22Rv1 (cell line): ENCODE measurements around the gene ITPRIP.

Source experiments
- H3K27ac ChIP-seq: fragments of 450-650 bp; 2 replicates; pipeline ENCODE4 v1.5.1; 2017
- ZFX ChIP-seq: fragments of 450-650 bp; IDR thresholded peaks from 2 replicates; pipeline ENCODE4 v1.6.1; 2017; ENCODE audit warnings: antibody characterized with exemption, borderline replicate concordance
- TF ChIP-seq, protein P1 (sequence below): fragments of 450-650 bp; IDR thresholded peaks from 2 replicates; pipeline ENCODE4 v1.5.1; 2017; ENCODE audit warnings: mild to moderate bottlenecking

The ITPRIP gene

GRCh38 chr10:104273899-104274575, 64.2 kb downstream of the ITPRIP start:
- TF ChIP-seq, protein P1, sequence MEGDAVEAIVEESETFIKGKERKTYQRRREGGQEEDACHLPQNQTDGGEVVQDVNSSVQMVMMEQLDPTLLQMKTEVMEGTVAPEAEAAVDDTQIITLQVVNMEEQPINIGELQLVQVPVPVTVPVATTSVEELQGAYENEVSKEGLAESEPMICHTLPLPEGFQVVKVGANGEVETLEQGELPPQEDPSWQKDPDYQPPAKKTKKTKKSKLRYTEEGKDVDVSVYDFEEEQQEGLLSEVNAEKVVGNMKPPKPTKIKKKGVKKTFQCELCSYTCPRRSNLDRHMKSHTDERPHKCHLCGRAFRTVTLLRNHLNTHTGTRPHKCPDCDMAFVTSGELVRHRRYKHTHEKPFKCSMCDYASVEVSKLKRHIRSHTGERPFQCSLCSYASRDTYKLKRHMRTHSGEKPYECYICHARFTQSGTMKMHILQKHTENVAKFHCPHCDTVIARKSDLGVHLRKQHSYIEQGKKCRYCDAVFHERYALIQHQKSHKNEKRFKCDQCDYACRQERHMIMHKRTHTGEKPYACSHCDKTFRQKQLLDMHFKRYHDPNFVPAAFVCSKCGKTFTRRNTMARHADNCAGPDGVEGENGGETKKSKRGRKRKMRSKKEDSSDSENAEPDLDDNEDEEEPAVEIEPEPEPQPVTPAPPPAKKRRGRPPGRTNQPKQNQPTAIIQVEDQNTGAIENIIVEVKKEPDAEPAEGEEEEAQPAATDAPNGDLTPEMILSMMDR: no peak
- no peak for TF ChIP-seq ZFX
- no peak overlapping the region for H3K27ac ChIP-seq

GRCh38 chr10:104273286-104273685, 65.0 kb downstream of the ITPRIP start:
- no peak for TF ChIP-seq ZFX
- TF ChIP-seq, protein P1: no peak
- no peak overlapping the region for H3K27ac ChIP-seq

GRCh38 chr10:104268713-104269645, 69.3 kb downstream of the ITPRIP start, which contains the start of gene GSTO2:
TSS of gene GSTO2 (plus strand) at chr10:104269184. CDS start at chr10:104274916, 5,732 bp downstream.
- peak within 1 kb of the TSS; percentile 59 for H3K27ac ChIP-seq
- no peak for TF ChIP-seq ZFX
- TF ChIP-seq, protein P1: no peak

DNA sequence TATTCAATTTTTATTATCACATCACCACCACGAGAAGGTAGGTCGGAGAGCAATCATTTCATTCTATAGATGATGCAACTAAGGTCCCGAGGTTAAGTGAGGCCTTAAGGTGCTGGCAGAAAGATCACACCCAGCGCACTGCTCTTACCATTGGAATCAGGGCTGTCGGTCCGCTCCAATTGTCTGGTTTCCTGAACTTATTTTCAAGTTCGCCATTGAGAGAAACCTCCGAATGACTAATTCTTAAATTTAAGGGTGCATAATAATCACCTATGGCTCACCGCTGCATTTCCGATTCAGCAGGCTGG, 69.9 kb downstream of the ITPRIP start:
- peak overlapping the region; percentile 59 for H3K27ac ChIP-seq
- TF ChIP-seq, protein P1: no peak
- no peak for TF ChIP-seq ZFX

DNA sequence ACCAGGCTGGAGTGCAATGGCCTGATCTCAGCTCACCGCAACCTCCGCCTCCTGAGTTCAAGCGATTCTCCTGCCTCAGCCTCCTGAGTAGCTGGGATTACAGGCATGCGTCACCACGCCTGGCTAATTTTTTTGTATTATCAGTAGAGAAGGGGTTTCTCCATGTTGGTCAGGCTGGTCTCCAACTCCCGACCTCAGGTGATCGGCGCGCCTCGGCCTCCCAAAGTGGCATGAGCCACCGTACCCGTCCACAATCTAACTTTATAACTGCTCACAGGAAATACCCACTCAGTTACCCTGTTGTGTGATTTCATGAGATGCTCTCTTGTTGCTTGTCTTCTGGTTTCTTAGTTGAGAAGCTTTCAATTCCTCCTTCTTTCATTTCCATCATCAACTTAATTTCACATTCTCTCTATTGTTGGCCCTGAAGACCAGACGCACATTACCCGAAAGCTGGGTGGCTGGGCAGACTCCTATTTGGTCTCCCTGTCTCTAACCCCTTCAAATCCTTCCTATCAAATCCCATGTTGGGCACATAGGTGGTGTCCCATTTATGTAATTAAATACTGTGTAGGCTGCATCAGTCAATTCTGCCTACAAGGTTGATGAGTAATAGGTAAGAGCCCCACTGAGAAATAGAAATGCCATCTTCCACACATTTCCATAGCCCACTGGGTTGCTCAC, 70.4 kb downstream of the ITPRIP start:
- TF ChIP-seq, protein P1: no peak
- no peak for TF ChIP-seq ZFX
- peak overlapping the region; percentile 59 for H3K27ac ChIP-seq

DNA sequence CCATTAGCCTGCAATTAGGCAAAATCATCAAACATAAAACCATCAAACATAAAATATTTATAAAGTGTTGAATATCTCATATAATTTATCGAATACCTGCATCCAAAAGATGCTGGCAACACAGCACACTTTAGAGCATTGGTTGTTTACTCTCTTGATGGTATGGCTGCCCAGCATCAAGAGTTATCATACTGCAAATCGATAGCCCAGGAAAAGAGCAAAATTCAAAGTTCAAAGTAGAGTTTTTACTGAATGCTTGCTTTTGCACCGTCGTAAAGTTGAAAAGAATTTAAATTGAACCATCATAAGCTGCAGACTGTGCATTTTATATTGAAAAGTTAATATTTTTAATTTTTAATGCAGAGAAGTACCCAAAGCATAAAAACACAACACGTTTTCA, 73.5 kb downstream of the ITPRIP start:
- no peak for TF ChIP-seq ZFX
- TF ChIP-seq, protein P1: no peak
- no peak overlapping the region for H3K27ac ChIP-seq
